GM21528 (cell line): ENCODE data around the gene AADAC.
"Not testable (repeated sequence)": the region's sequence is repeated elsewhere in the genome, so short reads cannot be mapped to it uniquely, and the experiment has no call there.

ENCODE experiments used
- ATAC-seq: cut with Tn5 transposase; IDR thresholded peaks from one replicate; pipeline ENCODE4 v1.9.1; 2021; ENCODE audit warnings: mild to moderate bottlenecking, moderate library complexity; ENCODE audit not compliant: unreplicated experiment, low FRiP score

The AADAC gene, protein sequence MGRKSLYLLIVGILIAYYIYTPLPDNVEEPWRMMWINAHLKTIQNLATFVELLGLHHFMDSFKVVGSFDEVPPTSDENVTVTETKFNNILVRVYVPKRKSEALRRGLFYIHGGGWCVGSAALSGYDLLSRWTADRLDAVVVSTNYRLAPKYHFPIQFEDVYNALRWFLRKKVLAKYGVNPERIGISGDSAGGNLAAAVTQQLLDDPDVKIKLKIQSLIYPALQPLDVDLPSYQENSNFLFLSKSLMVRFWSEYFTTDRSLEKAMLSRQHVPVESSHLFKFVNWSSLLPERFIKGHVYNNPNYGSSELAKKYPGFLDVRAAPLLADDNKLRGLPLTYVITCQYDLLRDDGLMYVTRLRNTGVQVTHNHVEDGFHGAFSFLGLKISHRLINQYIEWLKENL

DNA sequence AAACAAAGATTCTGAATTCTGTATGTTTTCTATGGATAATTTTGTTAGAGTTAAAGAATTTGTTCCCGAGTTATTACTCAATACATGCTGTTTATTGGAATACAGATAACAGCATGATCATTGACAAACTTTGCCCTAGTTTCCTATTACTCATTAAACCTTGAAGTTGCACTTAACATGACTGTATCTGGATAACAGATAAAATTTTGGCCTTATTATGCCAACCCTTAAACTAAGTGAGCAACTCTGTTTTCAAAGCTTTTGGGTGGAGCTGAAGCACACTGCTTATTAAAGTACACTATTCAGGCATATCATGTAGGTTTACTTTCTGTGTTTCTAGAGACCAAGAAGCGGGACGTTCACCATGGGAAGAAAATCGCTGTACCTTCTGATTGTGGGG lies at the start of gene AADAC:
Gene AADAC (plus strand): TSS at position 318 of the 400 bp plus-strand sequence. CDS start 47 bp downstream, at position 365.
- ATAC-seq = no peak

DNA sequence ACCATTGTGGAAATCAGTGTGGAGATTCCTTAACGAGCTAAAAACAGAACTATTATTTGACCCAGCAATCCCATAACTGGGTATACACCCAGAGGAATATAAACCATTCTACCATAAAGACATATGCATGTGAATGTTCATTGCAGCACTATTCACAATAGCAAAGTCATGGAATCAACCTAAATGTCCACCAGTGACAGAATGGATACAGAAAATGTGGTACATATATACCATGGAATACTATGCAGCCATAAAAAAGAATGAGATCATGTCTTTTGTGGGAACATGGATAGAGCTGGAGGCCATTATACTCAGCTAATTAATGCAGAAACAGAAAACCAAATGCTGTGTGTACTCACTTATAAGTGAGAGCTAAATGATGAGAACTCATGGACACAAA lies 49.2 kb upstream of the AADAC start:
- not testable (repeated sequence) for ATAC-seq

DNA sequence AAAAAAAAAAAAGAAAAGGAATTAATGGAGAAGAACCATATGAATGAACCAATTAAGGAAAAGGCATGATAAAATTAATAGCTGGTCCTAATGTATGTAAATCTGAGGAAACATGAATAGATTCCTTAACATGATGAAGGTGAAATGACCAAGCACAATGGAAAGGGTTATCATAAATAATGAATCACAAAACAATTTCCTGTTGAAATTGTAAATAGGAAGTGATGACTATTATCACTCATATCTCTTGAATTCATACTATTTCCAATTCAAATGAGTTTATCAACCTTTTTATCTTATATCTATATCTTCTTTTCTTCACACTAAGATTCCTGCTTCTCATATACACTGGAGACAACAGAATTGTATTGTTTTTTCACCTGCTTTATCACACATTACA lies 48.2 kb upstream of the AADAC start:
- ATAC-seq = no peak

DNA sequence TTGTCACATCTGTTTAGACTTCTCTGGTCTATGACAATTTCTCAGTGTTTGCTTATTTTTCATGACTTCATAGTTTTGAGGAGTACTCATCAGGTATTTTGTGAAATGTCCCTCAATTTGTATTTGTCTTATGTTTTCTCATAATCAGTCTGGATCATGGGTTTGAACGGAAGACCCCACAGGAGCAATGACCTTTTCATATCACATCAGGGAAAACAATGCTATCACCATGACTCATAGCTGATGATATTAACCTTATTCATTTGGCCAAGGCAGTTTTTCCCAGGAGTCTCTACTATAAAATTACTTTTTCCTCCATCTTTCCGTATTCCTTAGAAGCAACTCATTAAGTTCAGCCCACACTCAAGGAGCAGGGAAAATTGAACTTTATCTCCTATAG lies 47.5 kb upstream of the AADAC start:
- ATAC-seq = no peak

DNA sequence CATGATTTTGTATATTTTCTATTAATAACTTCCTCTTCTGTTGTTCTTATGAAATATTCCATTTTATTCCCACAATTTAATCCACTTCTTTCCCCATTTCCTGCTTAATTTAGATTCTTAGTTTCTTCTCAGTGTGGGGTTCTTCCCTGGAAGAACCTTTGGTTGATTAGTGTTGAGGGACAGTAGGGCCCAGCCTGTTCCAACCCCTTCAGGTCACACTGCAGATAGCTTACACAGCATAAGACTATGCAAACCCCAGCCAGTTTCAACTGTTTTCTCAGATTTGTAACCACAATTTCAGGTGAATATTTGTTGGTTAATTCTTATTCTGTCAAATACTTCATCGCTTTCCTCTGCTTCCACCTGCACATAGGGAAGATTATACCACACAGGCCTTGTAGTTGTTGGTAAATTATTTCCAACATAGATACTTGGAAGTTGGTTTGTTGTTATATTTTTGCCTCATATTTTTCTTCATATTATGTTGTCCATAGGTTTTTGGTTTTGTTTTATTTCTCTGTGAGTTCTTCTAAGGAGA lies 45.5 kb upstream of the AADAC start:
- ATAC-seq = no peak

DNA sequence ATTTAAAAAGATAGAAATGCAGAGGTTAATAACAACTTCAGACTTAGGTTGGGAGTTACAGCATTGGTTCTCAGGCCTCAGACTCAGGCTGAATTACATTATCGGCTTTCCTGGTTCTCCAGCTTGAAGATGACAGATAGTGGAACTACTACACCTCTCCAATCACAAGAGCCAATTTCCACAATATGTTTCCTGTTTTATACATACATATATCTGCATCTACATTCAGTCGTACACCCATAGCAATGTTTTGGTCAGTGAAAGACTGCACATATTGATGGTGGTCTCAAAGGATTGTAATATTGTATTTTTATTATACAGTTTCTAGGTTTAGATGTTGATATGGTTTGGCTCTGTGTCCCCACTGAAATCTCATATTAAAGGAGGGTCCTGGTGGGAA lies 44.7 kb upstream of the AADAC start:
- no peak for ATAC-seq

DNA sequence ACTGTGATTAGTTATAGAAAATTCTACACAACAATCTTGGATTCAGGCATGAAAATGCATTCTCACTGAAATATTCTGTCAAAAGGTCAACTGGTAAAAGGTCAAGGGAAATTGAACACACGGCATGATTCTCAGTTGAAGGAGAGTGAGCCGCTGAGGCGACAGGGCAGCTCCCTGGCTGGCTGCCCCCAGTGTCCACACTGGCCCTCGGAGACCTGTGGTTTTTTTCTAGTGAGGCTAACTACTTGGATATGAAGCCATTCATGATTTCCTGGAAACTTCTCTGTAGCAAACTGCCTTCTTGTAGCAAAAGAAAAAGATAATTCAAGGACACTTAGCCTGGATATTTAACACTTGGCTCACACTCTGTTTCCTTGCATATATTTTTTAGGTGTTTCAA lies 43.0 kb upstream of the AADAC start:
- ATAC-seq = no peak

DNA sequence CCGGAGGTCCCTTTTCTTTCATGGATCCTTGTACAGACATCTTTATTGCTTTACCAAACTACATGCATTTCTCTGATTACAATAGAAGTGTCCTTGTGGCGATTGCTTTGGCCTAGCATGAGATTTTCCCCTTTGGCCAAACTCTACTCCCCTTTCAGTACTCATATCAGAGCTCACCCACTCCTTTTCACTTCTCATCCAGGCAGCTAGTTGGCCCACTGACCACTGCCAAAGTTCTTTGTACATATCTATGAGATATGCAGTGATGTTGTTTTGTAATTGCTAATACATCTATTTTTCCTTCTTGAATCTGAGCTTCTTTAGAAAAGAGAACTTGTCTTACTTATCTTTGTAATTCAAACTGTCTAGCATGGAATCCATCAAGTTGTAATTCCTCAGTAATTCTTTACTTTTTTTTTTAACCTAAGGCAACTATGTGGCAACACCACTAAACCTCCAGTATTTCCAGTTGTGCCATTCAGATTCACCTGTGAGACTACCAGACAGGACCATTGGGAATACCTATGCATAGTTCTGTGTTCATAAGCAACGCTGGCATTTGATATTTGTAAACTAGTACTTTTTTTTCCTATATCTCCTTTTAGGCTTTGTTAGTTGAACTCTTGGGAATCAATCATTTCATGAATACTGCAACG lies 41.0 kb upstream of the AADAC start:
- no peak for ATAC-seq

DNA sequence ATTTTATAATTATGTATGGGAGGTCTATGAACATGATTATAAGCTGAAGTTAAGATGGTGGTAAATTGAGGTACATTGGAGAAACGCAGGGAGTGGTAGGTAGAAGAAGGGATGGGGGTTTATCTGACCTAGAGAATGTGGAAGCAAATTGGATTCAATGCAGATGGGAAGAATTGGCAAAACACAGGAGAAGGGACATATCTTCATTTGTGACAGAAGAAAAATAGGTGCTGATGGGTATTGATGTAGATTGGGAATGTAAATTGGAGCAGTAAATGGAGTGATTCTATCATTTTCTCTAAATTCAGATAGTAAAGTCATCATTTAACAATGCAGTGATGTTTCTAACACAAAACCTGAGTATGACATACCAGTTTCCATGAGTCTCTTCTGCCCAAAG lies 39.7 kb upstream of the AADAC start:
- ATAC-seq = no peak

DNA sequence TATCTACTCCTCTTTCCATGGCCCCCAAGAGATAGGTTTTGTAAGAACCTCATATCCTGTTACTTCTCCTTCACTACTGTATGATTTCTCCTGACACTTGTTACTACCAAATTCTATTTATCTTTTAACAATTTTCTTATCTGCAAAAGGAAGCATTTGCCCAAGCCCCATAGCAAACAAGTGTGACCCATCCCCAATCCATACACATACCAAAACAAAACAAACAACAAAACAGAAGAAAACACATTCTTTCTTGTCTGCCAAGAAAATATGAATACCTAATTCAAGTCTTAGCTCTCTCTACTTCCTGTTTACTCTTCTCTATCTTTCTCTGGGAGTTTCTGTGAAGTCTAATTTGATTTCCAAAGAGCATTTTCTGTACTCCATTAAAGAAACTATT lies 39.0 kb upstream of the AADAC start:
- no peak for ATAC-seq

DNA sequence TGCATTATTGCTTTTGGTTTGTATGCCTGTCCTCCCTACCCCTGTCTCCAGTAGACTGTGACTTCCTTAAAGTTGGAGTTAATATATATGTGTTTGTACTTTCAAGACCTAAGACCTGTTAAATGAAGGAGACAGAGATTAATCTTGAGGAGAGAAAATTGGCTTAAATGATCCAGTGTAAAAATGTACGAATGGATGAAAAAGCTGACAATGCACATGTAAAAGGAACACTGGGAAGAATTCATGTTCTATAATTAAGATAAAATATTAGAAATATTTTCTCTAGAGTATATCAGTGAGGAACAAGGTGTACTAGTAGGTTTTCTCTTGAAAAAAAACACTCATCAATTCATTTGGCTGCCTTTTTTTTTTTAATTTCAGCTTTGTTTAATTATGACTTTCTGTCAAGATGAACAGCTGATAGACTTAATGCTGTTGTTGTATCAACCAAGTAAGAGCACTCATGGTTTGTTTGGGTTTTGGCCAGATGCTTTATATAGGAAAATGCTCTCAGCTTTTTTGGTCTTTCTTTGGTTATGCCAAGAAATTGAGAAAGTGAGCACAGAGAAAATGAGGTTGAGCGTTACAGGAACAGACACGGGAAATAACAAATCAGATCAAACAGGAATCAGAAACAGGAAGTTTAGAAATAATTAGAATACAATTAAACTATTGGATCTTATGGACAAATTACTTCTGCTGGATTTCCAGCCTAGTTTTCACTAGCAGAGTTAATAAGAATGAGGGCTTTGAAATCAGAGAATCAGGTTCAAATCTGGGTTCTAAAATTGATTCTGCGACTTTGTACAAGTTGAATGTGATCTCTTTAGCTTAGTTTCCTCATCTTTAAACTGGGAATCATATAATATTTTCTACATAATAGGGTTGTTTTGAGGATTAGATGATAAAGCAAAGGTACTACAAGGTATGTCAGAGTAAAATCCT lies 38.3 kb upstream of the AADAC start:
- no peak for ATAC-seq

DNA sequence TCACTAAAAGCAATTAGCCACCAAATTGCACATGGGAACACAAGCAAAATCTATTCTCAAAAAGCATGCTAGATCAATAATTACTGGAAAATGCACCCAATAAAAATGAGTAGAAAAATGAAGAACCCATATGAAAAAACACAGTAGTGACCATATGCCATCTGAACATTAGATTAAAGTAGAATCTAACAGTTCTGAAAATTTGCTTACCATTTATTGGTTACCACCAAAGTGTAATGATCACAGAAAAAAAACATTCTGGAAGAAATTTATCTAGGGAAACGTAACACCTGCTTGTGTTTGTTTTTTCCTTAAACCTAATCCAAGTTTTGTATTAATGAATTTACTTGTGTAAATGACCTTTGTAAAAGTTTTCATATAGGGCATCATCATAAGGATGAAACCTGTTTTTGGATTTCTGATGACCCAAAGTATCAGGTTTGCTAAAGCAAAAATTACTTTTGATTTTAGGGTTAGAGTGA lies 37.6 kb upstream of the AADAC start:
- ATAC-seq = no peak

DNA sequence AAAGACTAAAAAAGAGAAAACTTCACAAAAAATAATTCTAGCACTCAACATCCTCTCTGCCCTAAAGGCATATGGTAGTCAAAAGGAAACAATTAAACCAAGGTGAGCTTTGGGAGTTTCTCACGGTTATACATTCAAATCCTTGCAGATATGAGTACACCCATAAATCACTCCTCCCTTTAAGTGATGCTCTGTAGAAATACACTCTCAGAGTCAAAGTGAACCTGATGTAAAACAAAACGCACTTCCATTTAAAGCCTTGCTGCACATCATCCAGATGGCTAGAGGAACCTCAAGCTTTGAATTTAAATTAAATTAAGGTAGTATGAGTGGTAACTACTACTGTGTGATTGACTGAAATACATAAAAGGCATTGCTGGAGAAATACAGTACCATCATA lies 36.0 kb upstream of the AADAC start:
- ATAC-seq = no peak

DNA sequence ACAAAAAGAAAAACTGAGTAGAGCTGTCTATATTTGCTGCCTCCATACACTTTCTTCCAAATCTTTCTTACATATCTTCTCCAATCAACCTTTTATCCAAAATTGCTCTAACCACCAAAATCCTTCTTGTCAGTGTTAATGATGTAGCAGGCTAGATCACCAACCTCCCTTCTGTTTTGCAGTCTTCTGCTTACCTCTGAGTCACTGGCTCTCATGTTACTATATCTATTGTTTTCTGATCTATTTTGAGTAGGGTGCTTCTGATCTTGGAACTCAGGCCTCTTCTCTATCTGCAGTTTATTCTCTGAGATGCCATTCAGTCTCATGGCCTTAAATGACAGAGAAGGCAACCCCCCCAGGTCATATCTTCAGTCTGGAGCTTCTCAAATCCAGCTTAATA lies 26.3 kb upstream of the AADAC start:
- ATAC-seq = no peak

DNA sequence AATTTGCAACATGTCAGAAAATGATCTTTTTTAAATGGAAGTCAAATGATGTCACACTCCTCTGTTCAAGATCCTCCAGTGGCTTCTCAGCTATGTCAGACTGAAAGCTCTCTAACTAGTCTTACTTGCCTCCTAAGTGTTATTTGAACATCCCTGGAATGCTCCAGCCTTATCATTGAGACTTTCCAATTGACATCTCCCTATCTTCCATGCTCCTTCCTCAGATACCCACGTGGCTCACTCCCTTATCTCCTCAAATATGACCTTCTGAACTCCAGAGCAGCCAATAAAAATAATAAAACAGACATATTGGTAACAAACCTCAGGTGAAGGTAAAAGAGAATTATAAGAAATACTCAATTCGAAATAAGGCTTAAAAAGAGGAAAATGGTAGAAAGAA lies 25.5 kb upstream of the AADAC start:
- ATAC-seq = no peak

DNA sequence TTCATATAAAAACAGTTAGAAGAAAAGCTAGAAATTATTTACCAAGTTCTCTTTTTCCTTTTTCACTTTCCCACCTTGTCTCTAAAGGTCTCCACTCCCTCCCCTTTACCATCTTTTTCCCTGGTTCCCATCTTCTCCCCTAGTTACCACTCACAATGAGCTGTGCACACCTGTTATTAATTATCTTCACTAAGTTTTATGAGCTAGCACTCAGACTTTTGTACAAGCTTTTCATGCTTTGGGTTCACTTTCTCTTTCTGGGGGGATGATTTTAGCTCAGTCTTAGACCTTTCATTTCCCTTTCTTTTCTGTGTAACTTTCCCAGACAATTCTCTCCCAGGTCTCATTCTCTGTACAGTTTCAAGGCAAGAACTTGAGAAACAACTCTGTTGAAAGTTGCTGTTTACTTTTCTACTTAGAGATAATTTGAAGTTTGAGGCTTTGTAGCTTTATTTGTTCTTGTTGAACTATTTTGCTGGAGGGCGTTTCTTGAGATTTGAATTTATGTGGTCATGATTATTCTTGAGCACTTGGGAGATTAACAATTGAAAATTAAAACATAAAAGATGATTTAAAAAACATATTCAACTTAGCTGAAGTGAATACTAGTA lies 24.0 kb upstream of the AADAC start:
- ATAC-seq = no peak

DNA sequence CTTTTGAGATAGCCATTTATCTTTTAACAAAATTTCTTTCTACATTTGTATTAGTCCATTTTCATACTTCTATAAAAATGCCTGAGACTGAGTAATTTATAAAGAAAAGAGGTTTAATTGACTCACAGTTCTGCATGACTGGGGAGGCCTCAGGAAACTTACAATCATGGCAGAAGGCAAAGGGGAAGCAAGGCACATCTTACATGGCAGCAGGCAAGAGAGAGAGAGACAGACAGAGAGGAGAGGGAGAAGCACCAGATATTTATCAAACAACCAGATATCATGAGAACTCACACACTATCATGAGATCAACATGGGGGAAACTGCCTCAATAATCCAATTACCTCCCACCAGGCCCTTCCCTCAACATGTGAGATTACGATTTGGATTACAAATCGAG lies 23.2 kb upstream of the AADAC start:
- ATAC-seq = not testable (repeated sequence)

DNA sequence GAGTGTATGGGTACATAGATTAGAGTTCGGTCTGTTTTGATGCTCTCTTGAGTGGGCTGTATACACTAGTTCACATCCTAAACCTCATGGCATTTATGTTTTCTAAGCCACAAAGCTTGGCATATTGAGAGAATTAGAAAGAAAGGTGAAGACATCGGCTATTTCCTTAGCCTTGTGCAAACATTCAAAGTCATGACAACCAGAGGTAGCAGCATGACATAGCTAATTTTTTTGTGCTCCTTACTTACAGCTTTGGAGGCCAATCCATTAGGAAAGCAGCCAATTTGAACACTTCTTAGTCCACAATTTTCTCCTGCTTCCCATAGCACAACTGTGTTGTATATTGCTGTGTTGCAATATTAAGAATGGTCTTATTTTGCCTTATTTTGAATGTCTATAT lies 21.5 kb upstream of the AADAC start:
- no peak for ATAC-seq

DNA sequence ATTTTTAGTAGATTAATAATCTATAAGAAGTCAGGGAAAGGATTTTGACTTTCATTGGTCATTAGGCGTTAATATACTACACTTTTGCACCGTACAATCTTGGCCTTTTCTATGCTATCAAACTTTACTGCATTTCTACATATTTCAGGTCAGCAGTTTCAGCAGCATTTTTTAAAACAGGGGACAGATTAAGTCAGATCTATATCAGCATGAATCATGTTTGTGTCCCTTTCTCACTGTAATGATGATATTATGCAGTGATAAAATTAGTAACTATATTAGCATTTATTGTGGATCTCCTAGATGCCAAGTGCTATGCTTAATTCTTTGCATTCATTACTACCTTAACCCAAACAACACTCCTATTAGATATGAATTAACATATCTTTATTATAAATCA lies 20.3 kb upstream of the AADAC start:
- ATAC-seq = no peak

DNA sequence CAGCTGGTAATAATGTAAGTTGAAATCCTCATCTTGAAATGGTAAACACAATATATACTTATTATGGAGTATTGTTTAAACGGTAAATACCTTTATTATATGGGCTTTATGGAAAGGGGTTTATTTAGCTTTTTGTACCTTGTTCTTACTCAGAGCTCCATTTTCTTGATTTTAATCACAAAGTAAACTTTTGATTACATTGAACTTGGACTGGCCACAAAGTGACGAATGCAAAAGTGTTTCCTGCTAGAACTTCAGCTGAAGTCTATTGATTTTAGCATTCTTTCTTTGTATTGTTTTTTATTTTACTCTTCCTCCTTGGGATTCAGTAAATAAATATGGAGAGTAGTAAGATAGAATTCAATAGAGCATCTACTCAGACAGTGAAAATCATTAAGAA lies 19.8 kb upstream of the AADAC start:
- no peak for ATAC-seq
